Activated B cell treated with CpG ODN at 0.5 μM for 24 hours (primary cell): ENCODE data around the gene BBS10. TPM values are rescaled to one million over a fixed set of nuclear protein-coding genes. Genes with fewer than 3 reads are reported as not detected.

ENCODE experiments used
- ATAC-seq: fragments of 200-7000 bp; cut with Tn5 transposase; one replicate; pipeline ENCODE4 v1.10.0; 2021; ENCODE audit warnings: low read depth, mild to moderate bottlenecking, moderate library complexity
- CTCF ChIA-PET: fragments of 350-600 bp; sonication (Branson Sonifier 250); formaldehyde crosslinking; loops from one replicate; lab custom pipeline; 2021; ENCODE audit warnings: antibody characterized with exemption; lab: Charles Lee
- POLR2A ChIA-PET: fragments of 350-600 bp; sonication (Branson Sonifier 250); formaldehyde crosslinking; loops from one replicate; lab custom pipeline; 2021; ENCODE audit warnings: antibody characterized with exemption; lab: Charles Lee
- DNase-seq: peaks from one replicate; pipeline ENCODE4 v3.0.0; 2022
- H3K27ac Mint-ChIP-seq: one replicate; pipeline ENCODE4 v1.8.0; 2020; ENCODE audit warnings: mixed read lengths
- H3K27me3 Mint-ChIP-seq: one replicate; pipeline ENCODE4 v1.8.0; 2021; ENCODE audit warnings: mixed read lengths
- H3K36me3 Mint-ChIP-seq: one replicate; pipeline ENCODE4 v1.8.0; 2021; ENCODE audit warnings: low read depth, mixed read lengths
- H3K4me1 Mint-ChIP-seq: one replicate; pipeline ENCODE4 v1.8.0; 2021; ENCODE audit warnings: mixed read lengths
- H3K4me3 Mint-ChIP-seq: one replicate; pipeline ENCODE4 v1.8.0; 2020; ENCODE audit warnings: mild to moderate bottlenecking, mixed read lengths
- H3K9me3 Mint-ChIP-seq: one replicate; pipeline ENCODE4 v1.8.0; 2020; ENCODE audit warnings: mixed read lengths
- CTCF ChIP-seq: fragments of 200-600 bp; IDR thresholded peaks from one replicate; pipeline ENCODE4 v1.8.0; 2022; ENCODE audit warnings: antibody characterized with exemption, mild to moderate bottlenecking
- intact Hi-C: fragments of 100-400 bp; cut with micrococcal nuclease; formaldehyde crosslinking; loops from one replicate; pipeline ENCODE4 v1.15.1; 2024
- total RNA-seq: library from RNA; stranded (reverse); gene quantifications from 2 replicates; pipeline ENCODE4 v1.2.3, GENCODE V29; 2022

BBS10 gene
- total RNA-seq, 1 donor from 2014 or later, result 8.0 TPM

GRCh38 chr12:76300297-76300665, 47.9 kb downstream of the BBS10 start:
- intact Hi-C loops, result no loop called here
- no peaks in the 10 kb centered on the region for H3K36me3 Mint-ChIP-seq
- CTCF ChIA-PET, result no interaction called here
- H3K27me3 Mint-ChIP-seq, result no peaks in the 10 kb centered on the region
- DNase-seq (no peak), ATAC-seq (no peak)
- no peaks in the 10 kb centered on the region for H3K4me1 Mint-ChIP-seq
- no peaks in the 10 kb centered on the region for H3K9me3 Mint-ChIP-seq
- no peak overlapping the region for H3K27ac Mint-ChIP-seq
- POLR2A ChIA-PET, result no interaction called here
- no peak overlapping the region for H3K4me3 Mint-ChIP-seq
- no peak for TF ChIP-seq CTCF

DNA sequence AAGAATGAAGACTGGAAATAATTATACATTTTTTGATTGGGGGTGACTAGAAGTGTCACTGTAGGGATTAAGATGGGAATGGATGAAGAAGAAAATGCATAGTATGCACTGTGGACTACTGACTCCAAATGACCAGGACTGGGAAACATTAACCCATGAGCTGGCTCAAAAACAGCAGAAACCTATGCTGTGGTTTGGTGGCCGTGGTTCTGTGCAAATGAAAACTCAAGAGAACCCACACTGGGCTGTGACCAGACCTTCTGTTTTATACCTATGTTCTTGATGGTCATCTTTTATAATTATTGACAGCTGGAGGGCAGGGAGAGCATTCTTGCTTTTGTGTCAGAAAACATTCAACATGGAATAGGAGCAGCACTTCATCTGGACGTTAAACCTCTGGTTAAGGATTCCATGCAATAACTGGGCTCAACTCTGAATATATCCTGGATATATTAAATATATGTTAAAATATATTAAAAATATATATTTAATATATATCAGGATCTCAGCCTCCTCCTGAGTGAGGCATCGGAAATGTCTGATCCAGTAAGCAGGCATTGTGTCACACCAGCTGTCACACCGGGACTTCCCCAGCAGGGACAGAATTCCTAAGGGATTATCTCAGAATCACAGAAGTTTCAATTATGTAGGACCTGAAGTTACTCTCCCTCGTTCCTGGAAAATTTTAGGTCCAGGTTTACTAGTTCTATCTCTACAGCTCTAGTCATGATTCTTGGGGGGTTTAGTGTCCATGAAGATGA, 48.5 kb downstream of the BBS10 start:
- ChIA-PET CTCF (no interaction called here), POLR2A (no interaction called here)
- no peak overlapping the region for H3K4me3 Mint-ChIP-seq
- H3K27me3 Mint-ChIP-seq, result no peaks in the 10 kb centered on the region
- intact Hi-C loops, result no loop called here
- H3K4me1 Mint-ChIP-seq, result no peaks in the 10 kb centered on the region
- no peak for DNase-seq
- H3K27ac Mint-ChIP-seq, result no peak overlapping the region
- H3K9me3 Mint-ChIP-seq, result no peaks in the 10 kb centered on the region
- no peak for TF ChIP-seq CTCF
- H3K36me3 Mint-ChIP-seq, result no peaks in the 10 kb centered on the region
- no peak for ATAC-seq

Other genes starting within 250 kb of the BBS10 start
- 73.8 and 79.6 TPM in 2 replicates for gene OSBPL8, start 211.4 kb upstream of the BBS10 start, total RNA-seq